ENCODE results near the gene SLC12A3.
"Not testable (repeated sequence)": the region's sequence is repeated elsewhere in the genome, so short reads cannot be mapped to it uniquely, and the experiment has no call there.

Gene SLC12A3

GRCh38 chr16:56870276-56870888, 5.4 kb downstream of the SLC12A3 start:
- no peak for DNase-seq

GRCh38 chr16:56871172-56871593, 6.2 kb downstream of the SLC12A3 start:
- DNase-seq = no peak

GRCh38 chr16:56872863-56873391, 7.9 kb downstream of the SLC12A3 start:
- no peak for DNase-seq

- DNase-seq = peak; percentile 69
Measured at GRCh38 chr16:56874800-56875199, 9.8 kb downstream of the SLC12A3 start.

- no peak for DNase-seq
Measured at GRCh38 chr16:56876048-56876447, 11.0 kb downstream of the SLC12A3 start.

GRCh38 chr16:56877486-56878182, 12.6 kb downstream of the SLC12A3 start:
- no peak for DNase-seq

GRCh38 chr16:56878282-56878854, 13.4 kb downstream of the SLC12A3 start:
- DNase-seq = no peak

- no peak for DNase-seq
Measured at GRCh38 chr16:56879276-56879675, 14.3 kb downstream of the SLC12A3 start.

- no peak for DNase-seq
Measured at GRCh38 chr16:56880176-56880575, 15.2 kb downstream of the SLC12A3 start.

- DNase-seq = no peak
Measured at GRCh38 chr16:56880685-56881084, 15.7 kb downstream of the SLC12A3 start.

GRCh38 chr16:56882077-56882800, 17.2 kb downstream of the SLC12A3 start:
- DNase-seq = no peak

GRCh38 chr16:56883586-56883985, 18.6 kb downstream of the SLC12A3 start:
- DNase-seq = no peak

GRCh38 chr16:56884026-56884582, 19.1 kb downstream of the SLC12A3 start:
- no peak for DNase-seq

- DNase-seq = not testable (repeated sequence)
Measured at GRCh38 chr16:56884929-56885328, 19.9 kb downstream of the SLC12A3 start.

GRCh38 chr16:56885446-56886162, 20.6 kb downstream of the SLC12A3 start:
- no peak for DNase-seq

GRCh38 chr16:56886296-56886695, 21.3 kb downstream of the SLC12A3 start:
- no peak for DNase-seq

GRCh38 chr16:56886826-56887225, 21.8 kb downstream of the SLC12A3 start:
- DNase-seq = no peak

- no peak for DNase-seq
Measured at GRCh38 chr16:56888806-56889205, 23.8 kb downstream of the SLC12A3 start.

- DNase-seq = no peak
Measured at GRCh38 chr16:56889206-56889605, 24.2 kb downstream of the SLC12A3 start.

- DNase-seq = no peak
Measured at GRCh38 chr16:56891685-56892084, 26.7 kb downstream of the SLC12A3 start.

- no peak for DNase-seq
Measured at GRCh38 chr16:56892705-56893104, 27.7 kb downstream of the SLC12A3 start.

GRCh38 chr16:56894331-56894917, 29.4 kb downstream of the SLC12A3 start:
- DNase-seq = no peak
